ENCODE measurements around the gene CD47.

CD47 gene

GRCh38 chr3:108051005-108051404 is 39.8 kb downstream of the CD47 start:
- DNase-seq (ENCODE audit: low read depth): no peak

- DNase-seq (ENCODE audit: low read depth): no peak
Observed at GRCh38 chr3:108047987-108048386, 42.8 kb downstream of the CD47 start.

GRCh38 chr3:108046247-108046646 is 44.6 kb downstream of the CD47 start:
- DNase-seq (ENCODE audit: low read depth): no peak

- no peak for DNase-seq (ENCODE audit: low read depth)
Observed at GRCh38 chr3:108044699-108045098, 46.1 kb downstream of the CD47 start.

- no peak for DNase-seq (ENCODE audit: low read depth)
Observed at GRCh38 chr3:108042300-108042699, 48.5 kb downstream of the CD47 start.

GRCh38 chr3:108041253-108041652 is 49.6 kb downstream of the CD47 start:
- no peak for DNase-seq (ENCODE audit: low read depth)

- no peak for DNase-seq (ENCODE audit: low read depth)
Observed at GRCh38 chr3:108037770-108038169, 53.1 kb downstream of the CD47 start.

GRCh38 chr3:108036984-108037741 is 53.7 kb downstream of the CD47 start:
- DNase-seq (ENCODE audit: low read depth): no peak

- DNase-seq (ENCODE audit: low read depth): no peak
Observed at GRCh38 chr3:108036401-108036800, 54.4 kb downstream of the CD47 start.

GRCh38 chr3:108035751-108036150 is 55.1 kb downstream of the CD47 start:
- no peak for DNase-seq (ENCODE audit: low read depth)

- DNase-seq (ENCODE audit: low read depth): no peak
Observed at GRCh38 chr3:108031895-108032294, 58.9 kb downstream of the CD47 start.

GRCh38 chr3:108030960-108031359 is 59.9 kb downstream of the CD47 start:
- DNase-seq (ENCODE audit: low read depth): no peak

- no peak for DNase-seq (ENCODE audit: low read depth)
Observed at GRCh38 chr3:108029466-108029865, 61.4 kb downstream of the CD47 start.

GRCh38 chr3:108028896-108029295 is 61.9 kb downstream of the CD47 start:
- no peak for DNase-seq (ENCODE audit: low read depth)

GRCh38 chr3:108025177-108025576 is 65.7 kb downstream of the CD47 start:
- no peak for DNase-seq (ENCODE audit: low read depth)

- DNase-seq (ENCODE audit: low read depth): no peak
Observed at GRCh38 chr3:108024146-108024850, 66.5 kb downstream of the CD47 start.

- DNase-seq (ENCODE audit: low read depth): no peak
Observed at GRCh38 chr3:108022256-108023150, 68.3 kb downstream of the CD47 start.

GRCh38 chr3:108021533-108021932 is 69.3 kb downstream of the CD47 start:
- no peak for DNase-seq (ENCODE audit: low read depth)

GRCh38 chr3:108021131-108021530 is 69.7 kb downstream of the CD47 start:
- no peak for DNase-seq (ENCODE audit: low read depth)

- DNase-seq (ENCODE audit: low read depth): no peak
Observed at GRCh38 chr3:108018552-108018951, 72.3 kb downstream of the CD47 start.

GRCh38 chr3:108017587-108017986 is 73.2 kb downstream of the CD47 start:
- DNase-seq (ENCODE audit: low read depth): no peak

- DNase-seq (ENCODE audit: low read depth): no peak
Observed at GRCh38 chr3:108014943-108015342, 75.9 kb downstream of the CD47 start.
